ENCODE measurements around the gene RRP12. TPM values are rescaled to one million over a fixed set of nuclear protein-coding genes. Genes with fewer than 3 reads are reported as not detected.

Gene RRP12
- total and polyA plus RNA-seq, 2 donors (not counting 3 experiments of a cell fraction or from before 2014, with no cell fraction given), result 13.6 to 35.8 TPM

- no peak overlapping the region for H3K4me3 ChIP-seq (replicated peaks in 1 of 3; ENCODE audit: insufficient read depth in 1 of 3, low read depth in 1 of 3, low read length in 3 of 3)
- POLR2A ChIA-PET, result interaction anchor here (0.7 kb wide), 1 partner anchor 58 kb away, joined by 7 read pairs; no protein-coding TSS in a partner anchor
- CTCF ChIA-PET, result interaction anchor here (1.0 to 4.6 kb wide), 10 partner anchors 9 to 204 kb away, joined by 3 to 24 read pairs (median 4); no protein-coding TSS in a partner anchor
- dilution Hi-C loops (cut with MboI; ENCODE audit: extremely low pct_ligation_motif_present, low sequenced_read_pairs), result no loop called here
- no peaks in the 10 kb centered on the region for H3K9me3 ChIP-seq (replicated peaks; ENCODE audit: control insufficient read depth, insufficient read depth, low read length)
- intact Hi-C loops (cut with micrococcal nuclease), result loop anchor here (5.0 kb wide), 1 partner anchor 189 kb away; no protein-coding TSS in a partner anchor
- no peaks in the 10 kb centered on the region for H3K79me2 ChIP-seq (ENCODE audit: control insufficient read depth, insufficient read depth, low read length)
- no peak overlapping the region for H3K27ac ChIP-seq (ENCODE audit: insufficient read depth, low read depth, low read length)
- BruUV-seq (replicated peaks), result no TSS peak
- FAIRE-seq (no peak), DNase-seq (ENCODE audit: low read depth, low spot score) (no peak)
- no peaks in the 10 kb centered on the region for H3K9me1 ChIP-seq (replicated peaks; ENCODE audit: control insufficient read depth, extremely low read depth, insufficient read depth, low read length)
- peak overlapping the region; percentile 6 for H2AFZ ChIP-seq (ENCODE audit: low read depth, low read length)
- H3K9ac ChIP-seq (replicated peaks; ENCODE audit: extremely low read depth, insufficient read depth, low read length), result no peak overlapping the region
- no peak for TF ChIP-seq FOS (IDR thresholded peaks at IDR 0.05; ENCODE audit: borderline replicate concordance, insufficient read depth, low read length)
- TF ChIP-seq, protein P1, sequence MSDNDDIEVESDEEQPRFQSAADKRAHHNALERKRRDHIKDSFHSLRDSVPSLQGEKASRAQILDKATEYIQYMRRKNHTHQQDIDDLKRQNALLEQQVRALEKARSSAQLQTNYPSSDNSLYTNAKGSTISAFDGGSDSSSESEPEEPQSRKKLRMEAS (IDR thresholded peaks at IDR 0.05; ENCODE audit: insufficient read depth, insufficient read length), result no peak
- no peak for TF ChIP-seq POLR2AphosphoS5 (IDR thresholded peaks at IDR 0.05; ENCODE audit: insufficient read depth, low read depth, low read length)
- no peak for TF ChIP-seq POLR2A (IDR thresholded peaks at IDR 0.05; ENCODE audit: low read depth, low read length)
- TF ChIP-seq JUN (IDR thresholded peaks at IDR 0.05; ENCODE audit: borderline replicate concordance, insufficient read depth, insufficient read length, low read depth), result no peak
- no peak for TF ChIP-seq MYC (IDR thresholded peaks at IDR 0.05; ENCODE audit: low read depth, low read length)
- TF ChIP-seq EZH2 (IDR thresholded peaks at IDR 0.05; ENCODE audit: borderline replicate concordance, low read depth, low read length, severe bottlenecking), result no peak
- TF ChIP-seq, protein P2, sequence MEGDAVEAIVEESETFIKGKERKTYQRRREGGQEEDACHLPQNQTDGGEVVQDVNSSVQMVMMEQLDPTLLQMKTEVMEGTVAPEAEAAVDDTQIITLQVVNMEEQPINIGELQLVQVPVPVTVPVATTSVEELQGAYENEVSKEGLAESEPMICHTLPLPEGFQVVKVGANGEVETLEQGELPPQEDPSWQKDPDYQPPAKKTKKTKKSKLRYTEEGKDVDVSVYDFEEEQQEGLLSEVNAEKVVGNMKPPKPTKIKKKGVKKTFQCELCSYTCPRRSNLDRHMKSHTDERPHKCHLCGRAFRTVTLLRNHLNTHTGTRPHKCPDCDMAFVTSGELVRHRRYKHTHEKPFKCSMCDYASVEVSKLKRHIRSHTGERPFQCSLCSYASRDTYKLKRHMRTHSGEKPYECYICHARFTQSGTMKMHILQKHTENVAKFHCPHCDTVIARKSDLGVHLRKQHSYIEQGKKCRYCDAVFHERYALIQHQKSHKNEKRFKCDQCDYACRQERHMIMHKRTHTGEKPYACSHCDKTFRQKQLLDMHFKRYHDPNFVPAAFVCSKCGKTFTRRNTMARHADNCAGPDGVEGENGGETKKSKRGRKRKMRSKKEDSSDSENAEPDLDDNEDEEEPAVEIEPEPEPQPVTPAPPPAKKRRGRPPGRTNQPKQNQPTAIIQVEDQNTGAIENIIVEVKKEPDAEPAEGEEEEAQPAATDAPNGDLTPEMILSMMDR (IDR thresholded peaks at IDR 0.05; ENCODE audit: extremely low read depth in 1 of 2, insufficient read depth in 1 of 2, low read depth in 1 of 2, low read length in 2 of 2), result no peak
- TF ChIP-seq GATA2 (IDR thresholded peaks at IDR 0.05; ENCODE audit: insufficient read depth, insufficient read length, low read depth, low read length), result no peak
- H3K4me2 ChIP-seq (ENCODE audit: insufficient read depth, low read length), result no peak overlapping the region
- H3K4me1 ChIP-seq (ENCODE audit: control insufficient read depth, extremely low read depth, insufficient read depth, low read length), result no peaks in the 10 kb centered on the region
- H4K20me1 ChIP-seq (replicated peaks; ENCODE audit: control insufficient read depth, extremely low read depth, insufficient read depth, low read length), result no peaks in the 10 kb centered on the region
- H3K27me3 ChIP-seq (ENCODE audit: control insufficient read depth in 2 of 2, insufficient read depth in 2 of 2, low read length in 2 of 2), result no peaks in the 10 kb centered on the region
- H3K36me3 ChIP-seq (ENCODE audit: control insufficient read depth in 2 of 2, extremely low read depth in 1 of 2, insufficient read depth in 2 of 2, low read length in 2 of 2), result no peaks in the 10 kb centered on the region
Measured at GRCh38 chr10:97408496-97408992, 7.4 kb upstream of the RRP12 start.

All from endothelial cell of umbilical vein (primary cell).